ENCODE data around the gene TTC9C. TPM values are rescaled to one million over a fixed set of nuclear protein-coding genes. Genes with fewer than 3 reads are reported as not detected.

TTC9C gene
- total RNA-seq, 1 experiment from 2014 or later: 33.3 TPM

GRCh38 chr11:62708392-62708791 lies 19.9 kb upstream of the TTC9C start:
- no peaks in the 10 kb centered on the region for H3K9me3 ChIP-seq (ENCODE audit: control insufficient read depth in 1 of 2, insufficient read depth in 1 of 2, low read depth in 1 of 2, low read length in 2 of 2)
- POLR2A ChIA-PET: interaction anchor here (0.9 kb wide), 1 partner anchor 40 kb away, joined by 3 read pairs; no protein-coding TSS in a partner anchor
- H3K9me2 ChIP-seq (ENCODE audit: insufficient read depth): no peaks in the 10 kb centered on the region
- DNase-seq (ENCODE audit: low read depth, low spot score) (no peak), ATAC-seq (no peak)
- H4K20me1 ChIP-seq (ENCODE audit: insufficient read depth): no peaks in the 10 kb centered on the region
- peaks cover 14 to 37% of the 10 kb centered on the region in 2 experiments for H3K36me3 ChIP-seq (ENCODE audit: control insufficient read depth in 1 of 2, insufficient read depth in 2 of 2, low read length in 2 of 2)
- H3K27me3 ChIP-seq (ENCODE audit: insufficient read depth, low read length): no peaks in the 10 kb centered on the region
- H3K4me3 ChIP-seq (replicated peaks in 1 of 2; ENCODE audit: low read depth in 1 of 2, low read length in 2 of 2): no peak overlapping the region
- CTCF ChIA-PET: no interaction called here
- no peak overlapping the region for H2AFZ ChIP-seq (ENCODE audit: low read depth, low read length, poor library complexity, severe bottlenecking)
- H3K4me2 ChIP-seq (ENCODE audit: low read length): no peak overlapping the region
- peaks cover 5 to 20% of the 10 kb centered on the region in 2 experiments for H3K4me1 ChIP-seq (ENCODE audit: control insufficient read depth in 1 of 2, insufficient read depth in 2 of 2, low read length in 2 of 2)
- intact Hi-C loops (cut with micrococcal nuclease): no loop called here
- no peak overlapping the region for H3K27ac ChIP-seq (ENCODE audit: low read depth, low read length)
- RAD21 ChIA-PET (ENCODE audit: low non-redundant PET in 1 of 2, low total read pairs in 2 of 2, uncharacterized antibody in 2 of 2, unreplicated experiment in 2 of 2): no interaction called here
- H3K9ac ChIP-seq (ENCODE audit: low read length): no peak overlapping the region
- BruUV-seq (replicated peaks): no TSS peak
- TF ChIP-seq REST (IDR thresholded peaks at IDR 0.05; ENCODE audit: low read depth) (no peak), POLR2AphosphoS5 (IDR thresholded peaks at IDR 0.05; ENCODE audit: low read depth, low read length) (peak; percentile 41; the same call in 1 of the 2 replicates)
- peaks cover 16% of the 10 kb centered on the region for H3K79me2 ChIP-seq (ENCODE audit: insufficient read depth, low read length)

- Histone ChIP-seq H3K27me3 (ENCODE audit: insufficient read depth, low read length) (no peaks in the 10 kb centered on the region), H3K4me3 (replicated peaks in 1 of 2; ENCODE audit: low read depth in 1 of 2, low read length in 2 of 2) (no peak overlapping the region), H3K4me1 (ENCODE audit: control insufficient read depth in 1 of 2, insufficient read depth in 2 of 2, low read length in 2 of 2) (peaks cover 5 to 20% of the 10 kb centered on the region in 2 experiments), H3K36me3 (ENCODE audit: control insufficient read depth in 1 of 2, insufficient read depth in 2 of 2, low read length in 2 of 2) (peaks cover 18 to 40% of the 10 kb centered on the region in 2 experiments), H3K27ac (ENCODE audit: low read depth, low read length) (no peak overlapping the region), H3K9me2 (ENCODE audit: insufficient read depth) (no peaks in the 10 kb centered on the region), H4K20me1 (ENCODE audit: insufficient read depth) (no peaks in the 10 kb centered on the region), H3K9ac (ENCODE audit: low read length) (no peak overlapping the region), H3K9me3 (ENCODE audit: control insufficient read depth in 1 of 2, insufficient read depth in 1 of 2, low read depth in 1 of 2, low read length in 2 of 2) (no peaks in the 10 kb centered on the region), H3K4me2 (ENCODE audit: low read length) (no peak overlapping the region), H3K79me2 (ENCODE audit: insufficient read depth, low read length) (peaks cover 20% of the 10 kb centered on the region), H2AFZ (ENCODE audit: low read depth, low read length, poor library complexity, severe bottlenecking) (no peak overlapping the region)
- ATAC-seq: no peak
- TF ChIP-seq YY1 (IDR thresholded peaks at IDR 0.05; ENCODE audit: extremely low read depth, insufficient replicate concordance, low read depth, low read length): no peak
- TF ChIP-seq POLR2AphosphoS5 (IDR thresholded peaks at IDR 0.05; ENCODE audit: low read depth, low read length): no peak
- no peak for TF ChIP-seq ZNF274 (IDR thresholded peaks at IDR 0.05; ENCODE audit: low read depth, low read length)
- TF ChIP-seq ATF3 (IDR thresholded peaks at IDR 0.05): no peak
- TF ChIP-seq CTCF (IDR thresholded peaks at IDR 0.05 in 2 of 3, conservative IDR thresholded peaks at IDR 0.05 in 1 of 3; ENCODE audit: borderline replicate concordance in 1 of 3, insufficient read depth in 1 of 3, low read depth in 2 of 3, low read length in 2 of 3): no peak
- no peak for TF ChIP-seq EZH2phosphoT487 (IDR thresholded peaks at IDR 0.05; ENCODE audit: borderline replicate concordance)
- TF ChIP-seq JUND (IDR thresholded peaks at IDR 0.05): no peak
- no peak for TF ChIP-seq EGR1 (IDR thresholded peaks at IDR 0.05; ENCODE audit: low read depth)
- no peak for TF ChIP-seq TCF7L2 (IDR thresholded peaks at IDR 0.05; ENCODE audit: borderline replicate concordance, extremely low read depth, insufficient read depth, insufficient read length)
- TF ChIP-seq EZH2 (IDR thresholded peaks at IDR 0.05): no peak
- TF ChIP-seq RAD21 (IDR thresholded peaks at IDR 0.05; ENCODE audit: low read depth): no peak
- no peak for DNase-seq (ENCODE audit: low read depth, low spot score)
- ChIA-PET CTCF (no interaction called here), POLR2A (interaction anchor here (0.9 kb wide), 1 partner anchor 40 kb away, joined by 3 read pairs; no protein-coding TSS in a partner anchor), RAD21 (ENCODE audit: low non-redundant PET in 1 of 2, low total read pairs in 2 of 2, uncharacterized antibody in 2 of 2, unreplicated experiment in 2 of 2) (no interaction called here)
- intact Hi-C loops (cut with micrococcal nuclease): no loop called here
- BruUV-seq (replicated peaks): no TSS peak
These were observed 19.5 kb upstream of the TTC9C start for GRCh38 chr11:62708793-62709192.

All from HCT116 (cell line).